Inflammatory macrophage treated with lipopolysaccharide for 4 hours (primary cell): ENCODE data around the gene CEP164.

Experiments
- DNase-seq: peaks from one replicate; pipeline ENCODE4 v3.0.0-alpha.2; 2020

Gene CEP164

GRCh38 chr11:117424781-117425180, 97.1 kb downstream of the CEP164 start:
- no peak for DNase-seq

DNA sequence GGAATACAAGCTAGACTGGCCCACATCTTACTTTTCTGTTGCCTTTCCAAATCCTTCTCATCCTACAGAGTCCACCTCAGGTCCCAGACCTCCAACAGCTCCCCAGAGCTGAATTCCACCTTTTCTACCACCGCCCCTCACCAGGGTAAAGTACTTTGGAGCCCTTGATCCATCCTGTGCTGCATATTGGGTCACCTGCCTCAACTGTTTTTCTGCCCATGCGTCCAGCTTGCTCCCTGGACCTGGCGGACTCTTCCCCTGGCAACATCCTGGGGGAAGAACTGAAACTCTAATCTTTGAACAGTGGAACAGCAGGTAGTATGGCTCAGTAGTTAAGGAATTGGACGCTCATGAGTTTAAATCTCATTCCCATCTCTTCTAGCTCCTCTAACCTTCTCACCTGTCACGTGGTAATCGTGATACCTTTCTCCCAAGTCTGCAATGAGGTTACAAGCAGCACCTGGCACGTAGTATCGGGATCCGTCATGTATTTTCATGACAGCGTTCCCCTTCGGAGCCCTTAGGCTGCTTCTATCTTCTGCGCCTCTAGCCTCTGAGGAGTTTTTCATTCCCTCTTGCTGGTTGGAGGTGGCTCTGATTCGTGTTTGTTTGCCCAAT, 98.1 kb downstream of the CEP164 start:
- DNase-seq = no peak

GRCh38 chr11:117426297-117426685, 98.6 kb downstream of the CEP164 start:
- DNase-seq = peak; percentile 53

- DNase-seq = no peak
Measured at GRCh38 chr11:117426941-117427340, 99.3 kb downstream of the CEP164 start.

DNA sequence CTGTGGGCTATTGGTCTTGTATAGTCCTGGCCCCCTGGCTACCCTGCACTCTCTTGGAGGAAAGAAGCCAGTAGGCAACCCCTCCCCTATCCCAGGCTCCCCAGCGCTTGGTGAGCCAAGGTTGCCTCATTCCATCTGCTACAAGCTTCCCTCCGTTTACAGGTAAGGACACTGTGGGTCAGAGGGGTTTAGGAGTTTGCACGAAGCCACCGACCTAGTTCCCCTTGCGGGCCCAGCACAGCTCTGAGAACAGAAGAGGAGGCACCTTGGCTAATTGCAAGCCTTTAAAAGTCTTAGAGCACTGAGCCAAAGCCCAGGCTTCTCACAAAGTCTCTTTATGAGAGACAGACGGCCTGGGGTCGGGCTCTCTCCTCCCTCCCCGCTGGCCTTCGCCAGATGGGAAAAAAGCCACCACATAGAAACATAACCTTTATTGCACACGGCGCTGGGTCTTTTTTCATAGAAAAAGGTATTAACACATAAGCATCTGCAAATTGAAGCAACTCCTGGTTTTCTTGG, 99.8 kb downstream of the CEP164 start:
- no peak for DNase-seq

DNA sequence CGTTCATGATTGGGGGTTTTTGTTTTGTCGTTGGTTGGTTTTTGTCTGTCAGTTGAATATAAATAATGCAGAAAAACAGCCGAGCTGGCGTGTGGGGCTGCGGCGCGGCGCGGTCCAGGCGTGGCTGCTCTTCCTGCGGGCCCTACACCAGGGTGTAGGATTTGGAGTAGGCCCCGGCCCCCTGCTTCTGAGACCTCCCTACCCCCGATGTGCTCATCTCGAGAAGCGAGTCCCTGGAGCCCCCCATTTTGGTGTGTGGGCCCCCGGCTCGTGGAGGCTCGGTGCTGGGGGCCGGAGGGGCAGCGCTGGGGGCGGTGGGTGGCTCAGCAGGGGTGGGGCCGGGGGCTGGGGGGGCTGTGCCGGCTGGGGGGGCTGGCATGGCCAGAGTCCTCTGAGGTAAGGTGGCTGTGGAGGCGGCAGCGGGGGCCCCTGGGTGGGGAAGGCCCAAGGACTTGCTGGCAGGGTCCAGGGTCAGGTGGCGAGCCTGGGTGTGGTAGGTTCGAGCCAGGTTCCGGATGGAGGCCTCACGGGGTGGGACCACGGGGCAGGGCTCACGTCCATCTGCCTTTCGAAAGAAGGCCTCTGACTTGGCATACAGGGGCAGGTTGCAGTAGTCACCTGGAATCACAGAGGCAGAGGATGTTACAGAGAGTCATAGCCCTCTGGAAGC, 100.7 kb downstream of the CEP164 start:
- no peak for DNase-seq

DNA sequence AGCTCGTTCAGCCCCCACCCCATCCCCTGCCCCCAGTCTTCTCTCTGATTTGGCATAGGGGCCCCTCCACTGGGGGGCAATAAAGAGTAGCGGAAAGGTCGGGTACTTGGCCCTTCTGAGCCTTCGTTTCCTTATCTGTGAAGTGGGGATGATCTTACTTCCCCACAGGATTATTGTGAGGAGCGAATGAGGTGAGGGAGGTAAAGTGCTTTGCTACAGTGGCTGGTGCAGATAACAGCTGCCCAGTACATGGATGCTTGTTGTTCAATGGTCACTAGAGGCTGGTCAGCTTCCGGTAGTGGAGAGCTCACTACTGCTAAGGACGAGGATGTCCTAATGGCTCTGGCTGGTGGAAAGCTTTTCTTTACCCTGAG, 101.2 kb downstream of the CEP164 start:
- no peak for DNase-seq

DNA sequence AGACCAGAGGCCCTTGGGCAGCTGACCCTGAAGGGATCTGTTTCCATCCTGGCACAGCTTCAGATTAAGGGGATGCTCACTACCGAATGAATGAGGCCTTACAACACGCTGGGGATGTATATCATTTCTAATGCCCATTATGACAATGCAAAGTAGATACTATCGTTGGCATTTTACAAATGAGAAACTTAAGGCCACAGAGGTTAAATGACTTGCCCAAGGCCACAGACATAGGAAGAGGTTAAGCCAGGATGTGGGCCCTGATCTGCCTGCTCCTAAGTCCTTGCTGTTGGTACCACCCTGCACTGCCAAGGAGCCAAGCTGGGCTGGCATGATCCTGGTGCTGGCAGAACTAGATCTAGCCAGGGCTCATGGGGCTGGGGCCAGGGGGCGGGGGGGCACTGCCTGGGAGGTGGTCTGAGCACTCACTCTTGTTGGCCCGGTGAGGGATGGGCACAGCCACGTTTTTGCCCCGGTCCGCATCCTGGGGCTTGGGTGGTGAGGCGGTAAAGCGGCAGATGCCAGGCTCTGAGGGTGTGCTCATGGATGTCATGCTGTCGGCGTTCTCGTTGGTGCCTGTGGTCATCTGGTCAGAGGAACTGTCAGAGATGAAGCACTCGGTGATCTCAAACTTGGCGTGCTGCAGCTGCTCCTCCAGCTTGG, 102.8 kb downstream of the CEP164 start:
- no peak for DNase-seq

GRCh38 chr11:117431436-117431835, 103.8 kb downstream of the CEP164 start:
- no peak for DNase-seq

DNA sequence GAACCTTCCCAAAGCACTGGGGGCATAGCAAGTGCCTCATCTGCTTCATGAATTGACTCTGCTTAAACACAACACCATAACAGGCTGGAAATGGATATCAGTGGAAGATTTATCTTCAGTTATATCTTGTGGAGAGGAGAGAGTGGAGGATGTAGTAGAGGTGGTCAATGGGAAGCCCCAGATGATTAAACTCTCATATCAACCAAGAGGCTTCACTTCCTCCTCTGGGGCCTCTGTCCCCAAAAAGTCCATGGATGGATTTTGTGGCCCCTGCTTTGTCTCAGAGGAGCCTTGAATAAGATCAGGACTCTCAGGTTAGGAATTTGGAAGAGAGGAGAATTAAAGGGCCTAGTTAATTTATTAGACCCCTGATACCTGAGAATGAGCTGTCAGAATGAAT, 106.1 kb downstream of the CEP164 start:
- no peak for DNase-seq

GRCh38 chr11:117434481-117434880, 106.8 kb downstream of the CEP164 start:
- no peak for DNase-seq

- DNase-seq = no peak
Measured at GRCh38 chr11:117435326-117435725, 107.7 kb downstream of the CEP164 start.

DNA sequence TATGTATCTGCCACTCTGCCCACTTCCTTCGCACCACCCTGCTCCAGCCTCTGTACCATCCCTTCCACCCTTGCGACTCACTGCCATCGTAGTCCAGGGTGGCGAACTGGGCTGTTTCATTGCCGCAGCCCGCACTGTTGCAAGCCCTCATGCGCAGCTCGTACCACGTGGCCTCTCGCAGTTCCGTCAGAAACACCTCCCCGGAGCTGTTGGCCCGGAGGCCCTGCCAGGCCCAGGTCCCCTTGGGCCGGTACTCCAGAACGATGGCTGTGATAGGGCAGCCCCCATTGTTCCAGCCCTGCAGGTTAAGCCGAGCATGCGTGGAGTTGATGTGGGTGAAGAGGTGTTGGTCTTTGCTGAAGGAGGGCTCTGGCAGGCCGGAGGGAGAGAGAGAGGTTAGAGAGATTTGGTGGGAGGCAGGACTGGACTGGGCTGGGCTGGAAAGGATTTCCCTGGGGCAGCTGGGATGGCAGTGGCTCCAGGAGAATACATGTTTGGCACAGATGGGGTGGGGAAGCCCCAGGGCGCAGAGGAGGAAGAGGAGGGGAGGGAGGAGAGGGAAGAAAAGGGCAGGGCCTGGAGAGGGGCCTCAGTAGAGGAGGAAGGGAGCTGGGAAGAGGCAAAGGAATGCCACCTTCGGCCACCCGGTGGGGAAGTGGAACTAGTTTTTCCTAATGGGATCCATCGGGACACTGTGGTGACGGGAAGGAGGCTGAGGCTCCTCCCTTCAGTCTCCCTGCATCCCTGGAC, 109.6 kb downstream of the CEP164 start:
- DNase-seq = no peak

- DNase-seq = no peak
Measured at GRCh38 chr11:117437791-117438130, 110.1 kb downstream of the CEP164 start.

DNA sequence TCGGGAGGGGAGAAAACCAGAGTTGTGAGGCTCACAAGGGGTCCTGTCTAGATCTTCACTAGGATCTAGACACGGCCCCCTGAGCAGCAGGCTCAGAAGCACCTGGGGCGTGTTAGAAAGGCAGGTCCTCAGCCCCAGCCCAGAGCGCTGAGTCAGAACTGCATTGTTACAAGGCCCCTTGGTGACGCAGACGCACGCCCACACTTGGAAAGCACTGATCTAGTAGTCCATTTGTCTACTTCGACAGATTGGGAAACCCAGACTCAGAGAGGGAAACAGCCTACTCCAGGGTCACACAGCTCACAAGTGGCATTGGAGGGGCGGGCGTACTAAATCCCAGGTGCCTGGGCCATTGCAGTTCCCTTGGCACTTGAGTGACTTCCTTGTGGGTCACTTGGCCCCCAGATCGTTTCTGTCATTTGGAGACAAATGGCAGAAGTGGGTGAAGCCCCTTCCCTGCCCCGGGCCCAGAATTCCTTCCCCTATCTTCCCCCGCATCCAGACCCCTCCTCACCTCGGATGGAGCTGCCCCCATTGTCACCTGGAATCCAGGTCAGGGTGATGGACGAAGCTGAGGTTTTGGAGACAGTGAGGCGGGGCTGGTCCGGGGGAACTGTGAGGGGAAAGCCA, 110.8 kb downstream of the CEP164 start:
- DNase-seq = no peak

- DNase-seq = no peak
Measured at GRCh38 chr11:117439256-117439655, 111.6 kb downstream of the CEP164 start.

- no peak for DNase-seq
Measured at GRCh38 chr11:117440258-117440657, 112.6 kb downstream of the CEP164 start.

- DNase-seq = no peak
Measured at GRCh38 chr11:117441146-117441975, 113.7 kb downstream of the CEP164 start.

DNA sequence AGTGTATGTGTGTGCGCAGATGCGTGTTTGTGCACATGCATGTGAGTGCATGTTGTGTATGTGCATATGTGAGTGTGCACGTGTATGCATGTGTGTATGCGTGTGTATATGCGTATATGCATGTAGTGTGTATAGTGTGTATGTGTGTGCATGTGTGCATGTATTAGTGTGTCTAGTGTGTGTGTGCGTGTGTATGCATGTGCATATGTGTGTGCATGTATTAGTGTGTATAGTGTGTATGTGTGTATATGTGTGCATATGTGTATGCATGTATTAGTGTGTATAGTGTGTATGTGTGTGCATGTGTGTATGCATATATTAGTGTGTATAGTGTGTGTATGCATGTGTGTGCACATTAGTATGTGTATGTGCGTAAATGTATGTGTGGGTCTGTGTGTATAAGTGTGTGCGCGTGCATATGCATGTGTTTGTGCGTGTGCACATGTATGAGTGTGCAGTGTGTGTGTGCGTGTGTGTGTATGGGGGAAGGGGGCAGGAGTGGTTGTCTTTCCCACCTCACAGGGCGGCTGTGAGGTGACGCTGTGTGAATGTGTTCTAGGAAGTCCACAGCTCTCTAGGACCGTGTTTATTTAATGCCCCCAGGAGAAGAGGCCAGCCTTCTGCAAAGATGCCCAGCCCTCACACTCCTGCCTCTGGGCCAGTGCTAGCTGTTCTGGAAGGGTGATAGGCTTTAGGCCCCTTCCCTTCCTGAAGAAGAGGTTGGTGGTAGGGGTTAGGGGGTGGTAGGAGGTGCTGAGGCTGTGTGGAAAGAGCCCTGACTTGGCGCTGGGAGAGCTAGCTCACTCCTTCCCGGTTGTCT, 114.6 kb downstream of the CEP164 start:
- no peak for DNase-seq

- no peak for DNase-seq
Measured at GRCh38 chr11:117442869-117443239, 115.2 kb downstream of the CEP164 start.
